Osteocyte (in vitro differentiated cells): ENCODE results near the gene SLC12A4. TPM values are rescaled to one million over a fixed set of nuclear protein-coding genes. Genes with fewer than 3 reads are reported as not detected.

Source experiments
- DNase-seq: peaks from one replicate; pipeline ENCODE4 v3.0.0; 2021; ENCODE audit warnings: mixed read lengths; ENCODE audit not compliant: unreplicated experiment; ENCODE audit errors: extremely low spot score
- H3K27ac Mint-ChIP-seq: one replicate; pipeline ENCODE4 v1.8.0; 2021; ENCODE audit warnings: mild to moderate bottlenecking, mixed read lengths; ENCODE audit not compliant: unreplicated experiment
- H3K27me3 Mint-ChIP-seq: one replicate; pipeline ENCODE4 v1.8.0; 2021; ENCODE audit warnings: mixed read lengths; ENCODE audit not compliant: unreplicated experiment
- H3K36me3 Mint-ChIP-seq: one replicate; pipeline ENCODE4 v1.8.0; 2021; ENCODE audit warnings: mixed read lengths; ENCODE audit not compliant: unreplicated experiment
- H3K4me1 Mint-ChIP-seq: one replicate; pipeline ENCODE4 v1.8.0; 2021; ENCODE audit warnings: mixed read lengths; ENCODE audit not compliant: unreplicated experiment
- H3K4me3 Mint-ChIP-seq: one replicate; pipeline ENCODE4 v1.8.0; 2021; ENCODE audit warnings: mild to moderate bottlenecking, moderate library complexity, mixed read lengths; ENCODE audit not compliant: unreplicated experiment
- H3K9me3 Mint-ChIP-seq: one replicate; pipeline ENCODE4 v1.8.0; 2021; ENCODE audit warnings: mixed read lengths; ENCODE audit not compliant: unreplicated experiment
- total RNA-seq: library from RNA; stranded (reverse); gene quantifications from 2 replicates; pipeline ENCODE4 v1.2.1, GENCODE V29; 2021
- TF ChIP-seq, protein P1 (sequence below): fragments of 200-600 bp; sonication (generic); IDR thresholded peaks from 2 replicates; pipeline ENCODE4 v1.5.0; 2021; ENCODE audit warnings: antibody characterized with exemption, mild to moderate bottlenecking, moderate library complexity

SLC12A4 gene
- total RNA-seq, 1 donor from 2014 or later: 90.7 TPM

GRCh38 chr16:67951485-67951884, 17.0 kb downstream of the SLC12A4 start:
- no peaks in the 10 kb centered on the region for H3K9me3 Mint-ChIP-seq
- no peak overlapping the region for H3K4me3 Mint-ChIP-seq
- H3K4me1 Mint-ChIP-seq: no peaks in the 10 kb centered on the region
- no peaks in the 10 kb centered on the region for H3K27me3 Mint-ChIP-seq
- no peak overlapping the region for H3K27ac Mint-ChIP-seq
- peaks cover 26% of the 10 kb centered on the region for H3K36me3 Mint-ChIP-seq
- DNase-seq: no peak
- TF ChIP-seq, protein P1, sequence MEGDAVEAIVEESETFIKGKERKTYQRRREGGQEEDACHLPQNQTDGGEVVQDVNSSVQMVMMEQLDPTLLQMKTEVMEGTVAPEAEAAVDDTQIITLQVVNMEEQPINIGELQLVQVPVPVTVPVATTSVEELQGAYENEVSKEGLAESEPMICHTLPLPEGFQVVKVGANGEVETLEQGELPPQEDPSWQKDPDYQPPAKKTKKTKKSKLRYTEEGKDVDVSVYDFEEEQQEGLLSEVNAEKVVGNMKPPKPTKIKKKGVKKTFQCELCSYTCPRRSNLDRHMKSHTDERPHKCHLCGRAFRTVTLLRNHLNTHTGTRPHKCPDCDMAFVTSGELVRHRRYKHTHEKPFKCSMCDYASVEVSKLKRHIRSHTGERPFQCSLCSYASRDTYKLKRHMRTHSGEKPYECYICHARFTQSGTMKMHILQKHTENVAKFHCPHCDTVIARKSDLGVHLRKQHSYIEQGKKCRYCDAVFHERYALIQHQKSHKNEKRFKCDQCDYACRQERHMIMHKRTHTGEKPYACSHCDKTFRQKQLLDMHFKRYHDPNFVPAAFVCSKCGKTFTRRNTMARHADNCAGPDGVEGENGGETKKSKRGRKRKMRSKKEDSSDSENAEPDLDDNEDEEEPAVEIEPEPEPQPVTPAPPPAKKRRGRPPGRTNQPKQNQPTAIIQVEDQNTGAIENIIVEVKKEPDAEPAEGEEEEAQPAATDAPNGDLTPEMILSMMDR: no peak

DNA sequence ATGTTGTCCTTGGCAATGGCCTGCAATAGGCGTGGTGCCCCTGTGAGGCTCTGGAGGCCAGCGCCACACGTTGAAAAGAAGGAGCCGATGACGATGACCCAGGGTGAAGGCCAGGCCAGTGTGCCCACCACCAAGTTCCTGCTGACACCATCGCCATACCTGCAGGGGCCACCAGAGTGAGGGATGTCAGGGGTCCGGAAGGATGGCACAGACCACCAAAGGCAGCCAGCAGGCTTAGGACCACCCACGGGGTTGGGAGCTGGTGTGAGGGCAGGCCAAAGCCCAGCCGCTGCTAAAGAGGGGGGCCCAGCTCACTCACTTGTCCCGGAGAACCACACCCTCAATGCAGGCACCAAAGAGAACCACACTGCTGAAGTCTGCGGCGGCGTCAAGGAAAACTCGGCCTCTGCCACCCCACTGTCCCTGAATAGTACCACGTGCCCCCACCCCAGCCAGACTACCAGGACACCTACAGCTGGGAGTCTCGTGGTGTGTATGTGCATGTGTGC, 18.0 kb downstream of the SLC12A4 start:
- H3K27me3 Mint-ChIP-seq: no peaks in the 10 kb centered on the region
- no peak overlapping the region for H3K27ac Mint-ChIP-seq
- TF ChIP-seq, protein P1: no peak
- H3K4me1 Mint-ChIP-seq: no peaks in the 10 kb centered on the region
- H3K36me3 Mint-ChIP-seq: peaks cover 26% of the 10 kb centered on the region
- no peaks in the 10 kb centered on the region for H3K9me3 Mint-ChIP-seq
- no peak for DNase-seq
- no peak overlapping the region for H3K4me3 Mint-ChIP-seq

GRCh38 chr16:67949645-67950044, 18.8 kb downstream of the SLC12A4 start:
- H3K4me1 Mint-ChIP-seq: no peaks in the 10 kb centered on the region
- peaks cover 25% of the 10 kb centered on the region for H3K36me3 Mint-ChIP-seq
- TF ChIP-seq, protein P1: no peak
- H3K27me3 Mint-ChIP-seq: no peaks in the 10 kb centered on the region
- H3K4me3 Mint-ChIP-seq: no peak overlapping the region
- no peaks in the 10 kb centered on the region for H3K9me3 Mint-ChIP-seq
- H3K27ac Mint-ChIP-seq: no peak overlapping the region
- DNase-seq: no peak

DNA sequence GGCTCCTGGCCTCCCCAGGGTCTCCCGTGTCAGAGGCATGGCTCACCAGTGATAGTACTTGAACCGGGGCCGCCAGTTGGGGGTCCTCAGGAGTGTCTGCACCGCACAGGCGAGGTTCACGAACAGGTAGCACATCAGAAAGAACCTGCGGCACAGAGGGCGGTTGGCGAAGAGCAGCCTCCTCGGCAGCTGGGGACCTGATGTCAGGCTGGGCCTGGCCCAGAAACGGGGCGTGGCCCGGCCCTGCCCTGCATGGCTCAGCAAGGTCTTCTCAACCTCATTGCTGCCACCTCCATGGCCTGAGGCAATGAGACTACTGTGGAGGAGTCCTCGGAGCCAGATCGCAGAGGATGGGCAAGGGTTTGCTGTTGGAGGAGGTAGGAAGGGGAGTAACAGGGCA, 20.4 kb downstream of the SLC12A4 start:
- Mint-ChIP-seq H3K9me3 (no peaks in the 10 kb centered on the region), H3K4me1 (peaks cover 3% of the 10 kb centered on the region), H3K4me3 (no peak overlapping the region), H3K27me3 (no peaks in the 10 kb centered on the region), H3K36me3 (peaks cover 16% of the 10 kb centered on the region), H3K27ac (no peak overlapping the region)
- no peak for DNase-seq
- TF ChIP-seq, protein P1: no peak

GRCh38 chr16:67946966-67947558, 21.4 kb downstream of the SLC12A4 start:
- DNase-seq: no peak
- H3K27me3 Mint-ChIP-seq: no peaks in the 10 kb centered on the region
- H3K36me3 Mint-ChIP-seq: peaks cover 17% of the 10 kb centered on the region
- H3K27ac Mint-ChIP-seq: no peak overlapping the region
- no peak overlapping the region for H3K4me3 Mint-ChIP-seq
- H3K9me3 Mint-ChIP-seq: no peaks in the 10 kb centered on the region
- TF ChIP-seq, protein P1: no peak
- peaks cover 3% of the 10 kb centered on the region for H3K4me1 Mint-ChIP-seq
